ENCODE measurements around the gene ANTXR2. TPM values are rescaled to one million over a fixed set of nuclear protein-coding genes. Genes with fewer than 3 reads are reported as not detected.

ANTXR2 gene
- total and polyA plus RNA-seq, 2 of the 13 experiments (the other 11 are each of a cell fraction or from before 2014, with no cell fraction given): 4.6 to 14.5 TPM

DNA sequence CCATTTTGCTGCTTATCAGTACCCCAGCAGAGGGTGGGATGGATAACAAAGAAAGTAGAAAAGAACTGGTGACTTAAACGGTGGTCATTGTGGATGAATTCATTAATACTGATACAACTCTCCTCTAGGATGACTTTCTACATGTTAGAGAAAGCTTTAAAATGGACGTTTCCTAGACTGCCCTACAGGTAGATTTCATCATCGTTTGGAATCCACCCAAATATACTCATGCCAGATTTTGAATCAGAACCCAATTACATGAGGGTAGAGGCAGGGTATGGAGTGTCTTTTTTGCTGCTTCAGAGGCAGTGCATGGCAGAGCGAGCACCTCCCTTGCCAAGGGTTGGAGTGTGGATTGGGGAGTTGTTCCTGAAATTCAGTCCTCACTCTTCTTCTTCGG is 13.3 kb upstream of the ANTXR2 start:
- POLR2A ChIA-PET: no interaction called here
- Histone ChIP-seq H3K4me3 (replicated peaks in 1 of 3; ENCODE audit: insufficient read depth in 1 of 3, low read depth in 2 of 3, low read length in 3 of 3) (no peak overlapping the region), H2AFZ (ENCODE audit: low read length) (no peak overlapping the region), H3K27me3 (ENCODE audit: control insufficient read depth in 1 of 2, insufficient read depth in 2 of 2, low read length in 2 of 2) (no peaks in the 10 kb centered on the region; a peak in 1 of 5 replicates), H3K9me3 (ENCODE audit: low read length) (no peaks in the 10 kb centered on the region), H3K79me2 (ENCODE audit: insufficient read depth, low read length) (no peaks in the 10 kb centered on the region), H3K4me2 (ENCODE audit: low read depth, low read length) (no peak overlapping the region), H3K9ac (ENCODE audit: insufficient read depth, low read depth, low read length) (no peak overlapping the region), H3K36me3 (replicated peaks in 1 of 2; ENCODE audit: control insufficient read depth in 1 of 2, insufficient read depth in 2 of 2, low read length in 2 of 2) (no peaks in the 10 kb centered on the region), H3K27ac (ENCODE audit: extremely low read length, insufficient read depth, low read length) (no peak overlapping the region), H3K4me1 (ENCODE audit: insufficient read depth, low read length) (no peaks in the 10 kb centered on the region), H4K20me1 (ENCODE audit: insufficient read depth, low read length) (no peaks in the 10 kb centered on the region)
- no peak for ATAC-seq
- 11% methylated on average over 5 of the region's 5 CpGs for whole genome bisulfite sequencing (ENCODE audit: low lambda C conversion rate)
- TF ChIP-seq HMG20A (CRISPR knock-in tag; IDR thresholded peaks at IDR 0.05; ENCODE audit: borderline replicate concordance): no peak
- no peak for TF ChIP-seq ZNF775 (CRISPR knock-in tag; IDR thresholded peaks at IDR 0.05; ENCODE audit: borderline replicate concordance)
- TF ChIP-seq SRF (IDR thresholded peaks at IDR 0.05; ENCODE audit: low read depth, low read length): no peak
- no peak for TF ChIP-seq ZNF44 (CRISPR knock-in tag; IDR thresholded peaks at IDR 0.05)
- no peak for TF ChIP-seq NCOR1 (IDR thresholded peaks at IDR 0.05; ENCODE audit: borderline replicate concordance, low read length)
- TF ChIP-seq ZZZ3 (CRISPR knock-in tag; IDR thresholded peaks at IDR 0.05; ENCODE audit: borderline replicate concordance): no peak
- no peak for TF ChIP-seq POLR2A (IDR thresholded peaks at IDR 0.05; ENCODE audit: insufficient read depth in 1 of 2, low read depth in 2 of 2, low read length in 2 of 2)
- no peak for TF ChIP-seq PRDM15 (CRISPR knock-in tag; IDR thresholded peaks at IDR 0.05)
- no peak for TF ChIP-seq CHD4 (IDR thresholded peaks at IDR 0.05; ENCODE audit: borderline replicate concordance, low read length)
- no peak for TF ChIP-seq JDP2 (CRISPR knock-in tag; IDR thresholded peaks at IDR 0.05; ENCODE audit: borderline replicate concordance)
- TF ChIP-seq DNMT1 (CRISPR knock-in tag; IDR thresholded peaks at IDR 0.05): no peak
- no peak for TF ChIP-seq ZNF746 (CRISPR knock-in tag; IDR thresholded peaks at IDR 0.05)
- TF ChIP-seq KMT2B (CRISPR knock-in tag; IDR thresholded peaks at IDR 0.05): no peak
- no peak for TF ChIP-seq ZNF484 (CRISPR knock-in tag; IDR thresholded peaks at IDR 0.05; ENCODE audit: borderline replicate concordance, low read depth)
- TF ChIP-seq TFDP2 (CRISPR knock-in tag; IDR thresholded peaks at IDR 0.05): no peak
- no peak for TF ChIP-seq SMAD1 (CRISPR knock-in tag; IDR thresholded peaks at IDR 0.05; ENCODE audit: borderline replicate concordance, low read depth)
- no peak for TF ChIP-seq ZNF335 (CRISPR knock-in tag; IDR thresholded peaks at IDR 0.05)
- no peak for TF ChIP-seq HDAC6 (IDR thresholded peaks at IDR 0.05; ENCODE audit: low read depth, low read length)
- TF ChIP-seq SP1 (IDR thresholded peaks at IDR 0.05): no peak
- no peak for TF ChIP-seq SP1 (CRISPR knock-in tag; IDR thresholded peaks at IDR 0.05)
- FAIRE-seq: no peak
- CTCF ChIA-PET (ENCODE audit: low intra/inter-chr PET ratio, low total read pairs): no interaction called here
- DNase-seq (ENCODE audit: low spot score): no peak
- intact Hi-C loops (cut with micrococcal nuclease; ENCODE audit: unreplicated experiment) (no loop called here), in situ Hi-C loops (cut with HindIII; ENCODE audit: extremely low pct_ligation_motif_present, low pct_unique_long_range_greater_than_20kb) (no loop called here)
- no TSS peak for BruUV-seq (replicated peaks)

All from HepG2 (cell line).